ENCODE results near the gene PNRC2.
A peak's percentile ranks its signal among the peaks of the same experiment; 100 is the strongest.
"Not testable (repeated sequence)": the region's sequence is repeated elsewhere in the genome, so short reads cannot be mapped to it uniquely, and the experiment has no call there.

PNRC2 gene

GRCh38 chr1:23957096-23957495 is 2.5 kb upstream of the PNRC2 start:
- DNase-seq = no peak

- DNase-seq = peak; percentile 18 to 33
Observed at GRCh38 chr1:23958040-23958809, 1.4 kb upstream of the PNRC2 start.

GRCh38 chr1:23958810-23959460 is 693 bp upstream of the PNRC2 start:
- DNase-seq = peak; percentile 96

- peak in 1 of 2 donors; percentile 40 for DNase-seq
Observed at GRCh38 chr1:23960291-23961020, 828 bp downstream of the PNRC2 start.

GRCh38 chr1:23963617-23964234 is 4.1 kb downstream of the PNRC2 start:
- no peak for DNase-seq

GRCh38 chr1:23964235-23964668 is 4.6 kb downstream of the PNRC2 start:
- DNase-seq = no peak

- DNase-seq = no peak
Observed at GRCh38 chr1:23964790-23965740, 5.4 kb downstream of the PNRC2 start.

- no peak for DNase-seq
Observed at GRCh38 chr1:23966973-23967493, 7.4 kb downstream of the PNRC2 start.

GRCh38 chr1:23967871-23968270 is 8.2 kb downstream of the PNRC2 start:
- DNase-seq = no peak

GRCh38 chr1:23977187-23977853 is 17.7 kb downstream of the PNRC2 start:
- DNase-seq = peak in 1 of 2 donors; percentile 31

- DNase-seq = no peak
Observed at GRCh38 chr1:23977854-23978191, 18.2 kb downstream of the PNRC2 start.

- DNase-seq = no peak
Observed at GRCh38 chr1:23978805-23979204, 19.2 kb downstream of the PNRC2 start.

- no peak for DNase-seq
Observed at GRCh38 chr1:23979387-23979880, 19.8 kb downstream of the PNRC2 start.

GRCh38 chr1:23979881-23980727 is 20.5 kb downstream of the PNRC2 start, which contains the start of gene SRSF10:
Gene SRSF10 (minus strand): TSS chr1:23980327. CDS start chr1:23980255, 72 bp downstream.
- peak; percentile 99 for DNase-seq

- peak in 1 of 2 donors; percentile 17 for DNase-seq
Observed at GRCh38 chr1:23980728-23981070, 21.1 kb downstream of the PNRC2 start.

- DNase-seq = no peak
Observed at GRCh38 chr1:23984417-23985186, 25.0 kb downstream of the PNRC2 start.

GRCh38 chr1:23987038-23987437 is 27.4 kb downstream of the PNRC2 start:
- not testable (repeated sequence) for DNase-seq

- no peak for DNase-seq
Observed at GRCh38 chr1:23989263-23989662, 29.6 kb downstream of the PNRC2 start.

- not testable (repeated sequence) for DNase-seq
Observed at GRCh38 chr1:23992011-23992410, 32.4 kb downstream of the PNRC2 start.

Data from CD4-positive, alpha-beta T cell treated with Interferon alpha-2 for 1 hour (primary cell).